ENCODE data around the gene EXOSC2. TPM values are rescaled to one million over a fixed set of nuclear protein-coding genes. Genes with fewer than 3 reads are reported as not detected.

EXOSC2 gene
- polyA plus RNA-seq, 1 donor (not counting 4 experiments of a cell fraction or from before 2014, with no cell fraction given): 37.5 TPM

GRCh38 chr9:130660326-130660682, 33.3 kb upstream of the EXOSC2 start:
- peak overlapping the region; percentile 20 for H3K4me2 ChIP-seq (ENCODE audit: control insufficient read depth, extremely low read depth, insufficient read depth, low read depth, low read length)
- peaks cover 93% of the 10 kb centered on the region for H3K27me3 ChIP-seq (ENCODE audit: control insufficient read depth, extremely low read depth, insufficient read depth, low read length)
- TF ChIP-seq CTCF (optimal IDR thresholded peaks at IDR 0.05 in 1 of 3, IDR thresholded peaks at IDR 0.05 in 1 of 3, conservative IDR thresholded peaks at IDR 0.05 in 1 of 3; ENCODE audit: extremely low read depth in 1 of 3, insufficient read depth in 2 of 3, low read length in 3 of 3) (no peak), EZH2 (IDR thresholded peaks at IDR 0.05; ENCODE audit: low read length) (no peak)
- H3K9me1 ChIP-seq (ENCODE audit: control insufficient read depth, extremely low read depth, insufficient read depth, low read length): no peaks in the 10 kb centered on the region
- H3K79me2 ChIP-seq (ENCODE audit: control insufficient read depth, insufficient read depth, low read length): no peaks in the 10 kb centered on the region
- FAIRE-seq: no peak
- no peak overlapping the region for H3K9ac ChIP-seq (ENCODE audit: control insufficient read depth, extremely low read depth, insufficient read depth, low read length)
- dilution Hi-C loops (cut with MboI; ENCODE audit: extremely low pct_ligation_motif_present, low sequenced_read_pairs): no loop called here
- H3K36me3 ChIP-seq (ENCODE audit: control insufficient read depth in 2 of 2, extremely low read depth in 1 of 2, insufficient read depth in 2 of 2, low read length in 2 of 2): no peaks in the 10 kb centered on the region
- H3K27ac ChIP-seq (ENCODE audit: control insufficient read depth, insufficient read depth, low read length): no peak overlapping the region
- no peak overlapping the region for H2AFZ ChIP-seq (ENCODE audit: control insufficient read depth, low read length)
- H3K4me1 ChIP-seq (ENCODE audit: control insufficient read depth, extremely low read depth, insufficient read depth, low read length): no peaks in the 10 kb centered on the region
- no peaks in the 10 kb centered on the region for H3K9me3 ChIP-seq (ENCODE audit: control insufficient read depth, low read depth, low read length)
- peaks cover 9% of the 10 kb centered on the region for H4K20me1 ChIP-seq (ENCODE audit: control insufficient read depth, extremely low read depth, insufficient read depth, low read length)
- no peak for DNase-seq (ENCODE audit: low read depth, low spot score)
- peak overlapping the region in 1 of 3 experiments; percentile 2 for H3K4me3 ChIP-seq (ENCODE audit: control insufficient read depth in 2 of 3, extremely low read depth in 1 of 3, insufficient read depth in 2 of 3, low read depth in 1 of 3, low read length in 3 of 3)

GRCh38 chr9:130660683-130661450, 32.7 kb upstream of the EXOSC2 start:
- Histone ChIP-seq H4K20me1 (ENCODE audit: control insufficient read depth, extremely low read depth, insufficient read depth, low read length) (peaks cover 9% of the 10 kb centered on the region), H3K4me1 (ENCODE audit: control insufficient read depth, extremely low read depth, insufficient read depth, low read length) (no peaks in the 10 kb centered on the region), H3K27ac (ENCODE audit: control insufficient read depth, insufficient read depth, low read length) (no peak overlapping the region), H3K9me3 (ENCODE audit: control insufficient read depth, low read depth, low read length) (no peaks in the 10 kb centered on the region), H3K9ac (ENCODE audit: control insufficient read depth, extremely low read depth, insufficient read depth, low read length) (no peak overlapping the region), H3K36me3 (ENCODE audit: control insufficient read depth in 2 of 2, extremely low read depth in 1 of 2, insufficient read depth in 2 of 2, low read length in 2 of 2) (no peaks in the 10 kb centered on the region), H3K79me2 (ENCODE audit: control insufficient read depth, insufficient read depth, low read length) (no peaks in the 10 kb centered on the region), H3K4me2 (ENCODE audit: control insufficient read depth, extremely low read depth, insufficient read depth, low read depth, low read length) (peak overlapping the region; percentile 20), H3K27me3 (ENCODE audit: control insufficient read depth, extremely low read depth, insufficient read depth, low read length) (peaks cover 97% of the 10 kb centered on the region), H3K9me1 (ENCODE audit: control insufficient read depth, extremely low read depth, insufficient read depth, low read length) (no peaks in the 10 kb centered on the region), H3K4me3 (ENCODE audit: control insufficient read depth in 2 of 3, extremely low read depth in 1 of 3, insufficient read depth in 2 of 3, low read depth in 1 of 3, low read length in 3 of 3) (peak overlapping the region in 2 of 3 experiments; percentile 2 to 10), H2AFZ (ENCODE audit: control insufficient read depth, low read length) (peak overlapping the region; percentile 15)
- no peak for FAIRE-seq
- DNase-seq (ENCODE audit: low read depth, low spot score): no peak
- dilution Hi-C loops (cut with MboI; ENCODE audit: extremely low pct_ligation_motif_present, low sequenced_read_pairs): no loop called here
- TF ChIP-seq EZH2 (IDR thresholded peaks at IDR 0.05; ENCODE audit: low read length) (peak; percentile 94), CTCF (optimal IDR thresholded peaks at IDR 0.05 in 1 of 3, IDR thresholded peaks at IDR 0.05 in 1 of 3, conservative IDR thresholded peaks at IDR 0.05 in 1 of 3; ENCODE audit: extremely low read depth in 1 of 3, insufficient read depth in 2 of 3, low read length in 3 of 3) (no peak)

Data from keratinocyte (primary cell).